Right cardiac atrium (tissue), 5 donors: ENCODE data around the gene FFAR3. TPM values are rescaled to one million over a fixed set of nuclear protein-coding genes. Genes with fewer than 3 reads are reported as not detected.
A peak's percentile ranks its signal among the peaks of the same experiment; 100 is the strongest.
"Not testable (repeated sequence)": the region's sequence is repeated elsewhere in the genome, so short reads cannot be mapped to it uniquely, and the experiment has no call there.

Experiments used
- ATAC-seq, 2 donors: fragments of 200-7000 bp; cut with Tn5 transposase; one replicate each; pipeline versions ENCODE4 v1.8.0 to v1.9.1; 2020; ENCODE audit warnings: moderate library complexity in 2 of 2, mild to moderate bottlenecking in 1 of 2
- DNase-seq, 3 donors: peaks; one replicate each; pipeline ENCODE4 v3.0.0-alpha.2; 2020
- H3K27ac ChIP-seq: one replicate; pipeline ENCODE4 v1.5.1; 2013; ENCODE audit warnings: mild to moderate bottlenecking, low read length, control low read depth, moderate library complexity
- H3K27me3 ChIP-seq: one replicate; pipeline ENCODE4 v1.6.1; 2013; ENCODE audit not compliant: control insufficient read depth, insufficient read depth
- H3K4me1 ChIP-seq: one replicate; pipeline ENCODE4 v1.6.1; 2013; ENCODE audit warnings: low read length; ENCODE audit not compliant: control insufficient read depth, insufficient read depth
- H3K4me3 ChIP-seq: one replicate; pipeline ENCODE4 v1.5.1; 2013; ENCODE audit warnings: low read length, control low read depth
- H3K9me3 ChIP-seq: one replicate; pipeline ENCODE4 v1.6.1; 2013; ENCODE audit warnings: low read length; ENCODE audit not compliant: control insufficient read depth
- whole genome bisulfite sequencing: extraction: QIAGEN DNeasy Blood & Tissue Kit; methylation state at CpG from one replicate; pipeline ENCODE4 v1.1.7; 2013; 5-methylcytosine and 5-hydroxymethylcytosine counted together
- intact Hi-C, 4 donors: fragments of 100-400 bp; cut with DNase I; formaldehyde crosslinking; loops; one replicate each; pipeline versions ENCODE4 v1.11.0 to v1.14.0; 2022 to 2023
- polyA plus RNA-seq: library from polyadenylated mRNA; stranded (reverse); fragments of 200-250 nt; gene quantifications from one replicate; pipeline ENCODE4 v1.2.3, GENCODE V29; 2013
- total RNA-seq, 4 donors: library from RNA; stranded (reverse); fragmentation: NEBNext Ultra II Directional; extraction: Animal tissue kit (Norgen Biotek cat#: 25700); gene quantifications; one replicate each; pipeline ENCODE4 v1.2.1, GENCODE V29; 2021
- donor health status: healthy with polysubstance abuse.
- donor health status: DM: no; HTN: yes; CAD: no.
- donor health status: DM: no; HTN: no; CAD: no.
- donor health status: DM: no; HTN: yes; CAD: no; lungs with severe emphysema.
- donor health status: DM: yes; HTN: yes; CAD: no.

FFAR3 gene
- total and polyA plus RNA-seq, 5 donors, result 0.05 to 0.31 TPM; not detected in 3

GRCh38 chr19:35396240-35396885, 38.1 kb downstream of the FFAR3 start:
- Histone ChIP-seq H3K9me3 (no peaks in the 10 kb centered on the region), H3K4me3 (no peak overlapping the region), H3K4me1 (no peaks in the 10 kb centered on the region), H3K27me3 (no peaks in the 10 kb centered on the region), H3K27ac (no peak overlapping the region)
- DNase-seq, result no peak
- ATAC-seq, result no peak
- WGBS, result 94% methylated on average over 14 of the region's 14 CpGs
- intact Hi-C loops, result no loop called here

DNA sequence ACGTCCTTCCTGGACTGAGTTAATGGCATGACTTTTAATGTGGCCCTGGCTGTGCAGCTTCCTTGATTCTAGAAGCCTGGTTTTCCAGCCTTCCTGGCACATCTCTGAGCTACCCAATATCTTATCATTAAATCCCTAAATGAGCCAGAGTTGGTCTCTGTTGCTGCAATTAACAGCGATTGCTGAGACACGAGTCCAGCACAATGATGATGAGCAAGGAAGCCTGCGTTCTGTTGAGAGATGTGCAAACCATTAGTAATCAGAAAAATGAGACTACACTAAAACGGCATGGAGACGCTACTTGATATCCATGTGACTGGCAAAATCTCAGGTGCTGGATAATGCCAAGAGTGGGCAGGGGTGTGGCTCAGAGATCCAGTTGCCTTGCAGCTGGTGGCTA, 38.8 kb downstream of the FFAR3 start:
- Histone ChIP-seq H3K4me3 (no peak overlapping the region), H3K27ac (no peak overlapping the region), H3K27me3 (no peaks in the 10 kb centered on the region), H3K4me1 (no peaks in the 10 kb centered on the region), H3K9me3 (no peaks in the 10 kb centered on the region)
- DNase-seq (no peak), ATAC-seq (no peak)
- intact Hi-C loops, result no loop called here
- WGBS, result 60% methylated on average over 6 of the region's 6 CpGs

DNA sequence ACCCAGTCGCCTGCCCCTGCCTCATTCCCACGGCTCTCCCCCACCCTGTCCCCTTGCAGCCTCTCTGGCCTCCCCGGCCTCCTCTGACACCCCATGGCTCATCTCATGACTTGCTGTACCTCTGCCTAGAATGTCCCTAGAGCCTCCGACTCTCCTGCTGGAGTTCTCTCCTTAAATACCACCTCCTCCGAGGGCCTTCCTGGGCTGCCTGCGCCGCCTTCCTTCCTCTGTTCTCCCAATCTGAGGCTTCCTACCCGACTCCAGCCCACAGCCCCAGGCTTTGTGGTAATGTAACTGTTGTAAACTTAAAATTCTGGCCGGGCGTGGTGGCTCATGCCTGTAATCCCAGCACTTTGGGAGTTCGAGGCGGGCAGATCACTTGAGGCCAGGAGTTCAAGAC, 40.3 kb downstream of the FFAR3 start:
- H3K27ac ChIP-seq, result no peak overlapping the region

GRCh38 chr19:35399231-35399630, 41.0 kb downstream of the FFAR3 start:
- WGBS, result 54% methylated on average over 4 of the region's 4 CpGs
- intact Hi-C loops, result no loop called here
- no peaks in the 10 kb centered on the region for H3K9me3 ChIP-seq
- DNase-seq, result no peak
- no peak overlapping the region for H3K4me3 ChIP-seq
- H3K27ac ChIP-seq, result no peak overlapping the region
- no peaks in the 10 kb centered on the region for H3K4me1 ChIP-seq
- no peaks in the 10 kb centered on the region for H3K27me3 ChIP-seq
- no peak for ATAC-seq

More for the DNA sequence above, 40.3 kb downstream of the FFAR3 start:
- DNase-seq, result no peak
- ATAC-seq, result no peak
- Histone ChIP-seq H3K4me3 (no peak overlapping the region), H3K27me3 (no peaks in the 10 kb centered on the region), H3K4me1 (no peaks in the 10 kb centered on the region), H3K9me3 (no peaks in the 10 kb centered on the region)
- intact Hi-C loops, result no loop called here
- 90% methylated on average over 12 of the region's 12 CpGs for WGBS

DNA sequence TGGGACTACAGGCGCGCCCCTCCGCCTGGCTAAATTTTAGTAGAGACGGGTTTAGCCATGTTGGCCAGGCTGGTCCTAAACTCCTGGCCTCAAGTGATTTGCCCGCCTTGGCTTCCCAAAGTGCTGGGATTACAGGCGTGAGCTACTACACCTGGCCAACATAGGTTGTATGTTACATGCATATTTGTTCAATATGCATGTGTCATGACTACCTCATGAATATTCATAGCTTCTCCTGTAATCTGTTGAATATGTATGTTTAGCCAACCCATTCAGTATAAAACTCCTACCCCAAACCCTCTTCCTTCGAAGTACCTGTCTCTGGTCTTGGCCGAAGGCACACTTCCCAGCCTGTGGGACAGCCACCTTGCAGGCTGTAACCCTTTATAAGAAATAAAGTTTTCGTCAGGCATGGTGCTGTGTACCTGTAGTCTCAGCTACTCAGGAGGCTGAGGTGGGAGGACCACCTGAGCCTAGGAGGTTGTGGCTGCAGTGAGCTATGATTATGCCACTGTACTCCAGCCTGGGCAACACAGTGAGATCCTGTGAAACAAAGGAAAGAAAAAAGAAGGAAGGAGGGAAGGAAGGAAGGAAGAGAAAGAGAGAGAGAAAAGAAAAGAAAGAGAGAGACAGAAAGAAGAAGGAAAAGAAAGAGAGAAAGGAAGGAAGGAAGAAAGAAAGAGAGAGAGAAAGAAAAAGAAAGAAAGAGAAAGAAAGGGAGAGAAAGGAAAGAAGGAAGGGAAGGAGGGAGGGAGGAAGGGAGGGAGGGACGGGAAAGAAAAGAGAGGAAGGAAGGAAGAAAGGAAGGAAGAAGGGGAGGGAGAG, 41.9 kb downstream of the FFAR3 start:
- Histone ChIP-seq H3K9me3 (no peaks in the 10 kb centered on the region), H3K4me3 (no peak overlapping the region), H3K27me3 (no peaks in the 10 kb centered on the region), H3K27ac (no peak overlapping the region), H3K4me1 (no peaks in the 10 kb centered on the region)
- ATAC-seq (no peak), DNase-seq (no peak)
- 85% methylated on average over 10 of the region's 10 CpGs for WGBS
- intact Hi-C loops, result no loop called here

GRCh38 chr19:35400773-35401100, 42.5 kb downstream of the FFAR3 start:
- 92% methylated on average over 7 of the region's 7 CpGs for WGBS
- intact Hi-C loops, result no loop called here
- H3K9me3 ChIP-seq, result no peaks in the 10 kb centered on the region
- no peaks in the 10 kb centered on the region for H3K27me3 ChIP-seq
- DNase-seq (no peak), ATAC-seq (no peak)
- H3K27ac ChIP-seq, result no peak overlapping the region
- H3K4me1 ChIP-seq, result no peaks in the 10 kb centered on the region
- H3K4me3 ChIP-seq, result no peak overlapping the region

GRCh38 chr19:35401416-35401815, 43.2 kb downstream of the FFAR3 start:
- intact Hi-C loops, H3K27me3 ChIP-seq, ATAC-seq, DNase-seq, H3K4me3 ChIP-seq, H3K27ac ChIP-seq, H3K9me3 ChIP-seq, H3K4me1 ChIP-seq: not testable (repeated sequence)
- 88% methylated on average over 9 of the region's 9 CpGs for WGBS

- ATAC-seq, result no peak
- WGBS, result 65% methylated on average over 8 of the region's 8 CpGs
Measured at GRCh38 chr19:35403116-35403760, 45.0 kb downstream of the FFAR3 start.

DNA sequence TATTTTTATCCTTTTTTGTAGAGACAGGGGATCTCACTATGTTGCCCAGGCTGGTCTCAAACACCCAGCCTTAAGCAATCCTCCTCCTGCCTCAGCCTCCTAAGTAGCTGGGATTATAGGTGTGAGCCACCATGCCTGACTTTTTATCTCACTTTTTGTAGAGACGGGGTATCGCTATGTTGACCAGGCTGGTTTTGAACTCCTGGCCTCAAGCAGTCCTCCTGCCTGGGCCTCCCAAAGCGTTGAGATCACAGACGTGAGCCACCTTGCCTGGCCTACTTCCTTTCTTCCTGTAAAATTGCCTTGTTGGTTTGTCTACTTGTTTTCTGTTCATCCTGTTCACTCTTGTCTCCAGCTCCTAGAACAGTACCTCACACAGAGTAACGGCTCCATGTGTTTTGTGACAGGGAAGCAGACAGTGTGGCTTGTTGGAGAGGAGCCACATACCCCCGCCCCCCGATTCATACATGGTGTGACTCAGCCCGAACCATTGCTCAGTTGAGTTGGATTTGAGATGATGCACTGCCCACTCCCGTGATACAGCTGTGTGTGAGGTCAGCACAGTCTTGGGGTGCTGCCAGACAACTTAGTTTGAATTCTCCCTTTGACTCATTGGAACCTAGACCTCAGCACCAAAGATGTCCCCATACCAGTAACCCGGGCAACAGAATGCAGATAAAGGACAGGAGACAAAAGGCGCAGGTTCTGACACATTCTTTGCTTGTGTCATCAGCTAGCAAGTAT, 46.8 kb downstream of the FFAR3 start:
- Histone ChIP-seq H3K27me3 (no peaks in the 10 kb centered on the region), H3K9me3 (no peaks in the 10 kb centered on the region), H3K27ac (no peak overlapping the region), H3K4me1 (no peaks in the 10 kb centered on the region), H3K4me3 (no peak overlapping the region)
- intact Hi-C loops, result no loop called here
- DNase-seq (peak in 1 of 3 donors; percentile 43), ATAC-seq (peak in 1 of 2 donors; percentile 57)
- 58% methylated on average over 11 of the region's 11 CpGs for WGBS

More at GRCh38 chr19:35403116-35403760, 45.0 kb downstream of the FFAR3 start:
- intact Hi-C loops, result no loop called here
- no peaks in the 10 kb centered on the region for H3K27me3 ChIP-seq
- no peak overlapping the region for H3K4me3 ChIP-seq
- H3K27ac ChIP-seq, result no peak overlapping the region
- H3K9me3 ChIP-seq, result no peaks in the 10 kb centered on the region
- no peaks in the 10 kb centered on the region for H3K4me1 ChIP-seq
- DNase-seq, result no peak

DNA sequence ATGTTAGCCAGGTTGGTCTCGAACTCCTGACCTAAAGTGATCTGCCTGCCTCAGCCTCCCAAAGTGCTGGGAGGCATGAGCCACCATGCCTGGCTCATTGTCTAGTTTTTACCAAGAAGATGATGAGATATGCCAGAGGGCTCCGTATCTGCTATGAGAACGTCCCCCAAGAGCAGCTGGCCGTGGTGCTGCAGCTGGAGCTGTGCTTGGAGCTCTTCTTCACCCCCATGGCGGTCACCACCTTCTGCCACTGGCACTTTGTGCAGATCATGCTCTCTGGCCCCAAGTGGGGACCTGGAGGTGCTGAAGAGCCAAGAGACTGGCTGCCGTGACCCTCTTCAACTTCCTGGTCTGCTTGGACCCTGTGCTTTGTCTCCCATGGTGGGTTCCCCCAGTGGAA, 49.4 kb downstream of the FFAR3 start:
- DNase-seq, result no peak
- H3K4me3 ChIP-seq, result no peak overlapping the region
- no peak overlapping the region for H3K27ac ChIP-seq
- no peaks in the 10 kb centered on the region for H3K4me1 ChIP-seq
- H3K9me3 ChIP-seq, result no peaks in the 10 kb centered on the region
- 81% methylated on average over 6 of the region's 6 CpGs for WGBS
- intact Hi-C loops, result no loop called here
- no peak for ATAC-seq
- H3K27me3 ChIP-seq, result no peaks in the 10 kb centered on the region
